H9 (cell line): ENCODE results near the gene OAS3. TPM values are rescaled to one million over a fixed set of nuclear protein-coding genes. Genes with fewer than 3 reads are reported as not detected.

Experiments used
- DNase-seq: peaks from one replicate; pipeline ENCODE4 v3.0.0-alpha.2; 2017
- H2AFZ ChIP-seq: one replicate; pipeline ENCODE4 v1.6.1; 2013; ENCODE audit warnings: mild to moderate bottlenecking, low read length, control low read depth, moderate library complexity
- H2AK5ac ChIP-seq: 2 replicates; pipeline ENCODE4 v1.6.1; 2013; ENCODE audit warnings: low read length, control low read depth, mixed read lengths; ENCODE audit not compliant: insufficient read length
- H2BK120ac ChIP-seq: one replicate; pipeline ENCODE4 v1.6.1; 2013; ENCODE audit warnings: low read depth, mild to moderate bottlenecking, low read length, control low read depth, inconsistent platforms; ENCODE audit not compliant: poor library complexity, severe bottlenecking
- H2BK12ac ChIP-seq: 2 replicates; pipeline ENCODE4 v1.6.1; 2013; ENCODE audit warnings: low read length, control low read depth, mixed read lengths, low read depth; ENCODE audit not compliant: insufficient read length
- H2BK15ac ChIP-seq: 2 replicates; pipeline ENCODE4 v1.6.1; 2013; ENCODE audit warnings: low read depth, low read length, control low read depth
- H2BK20ac ChIP-seq: one replicate; pipeline ENCODE4 v1.6.1; 2013; ENCODE audit warnings: low read depth, mild to moderate bottlenecking, low read length, control low read depth, inconsistent platforms; ENCODE audit not compliant: poor library complexity, severe bottlenecking
- H2BK5ac ChIP-seq: 2 replicates; pipeline ENCODE4 v1.6.1; 2013; ENCODE audit warnings: low read length, control low read depth, mixed read lengths; ENCODE audit not compliant: insufficient read length
- H3K14ac ChIP-seq: 2 replicates; pipeline ENCODE4 v1.6.1; 2013; ENCODE audit warnings: low read length, control low read depth; ENCODE audit not compliant: insufficient read depth
- H3K18ac ChIP-seq: 2 replicates; pipeline ENCODE4 v1.6.1; 2013; ENCODE audit warnings: low read depth, mild to moderate bottlenecking, mixed read lengths, low read length, control low read depth; ENCODE audit not compliant: insufficient read length
- H3K23ac ChIP-seq: 2 replicates; pipeline ENCODE4 v1.6.1; 2013; ENCODE audit warnings: low read length, control low read depth, mixed read lengths, low read depth; ENCODE audit not compliant: insufficient read length
- H3K23me2 ChIP-seq: 2 replicates; pipeline ENCODE4 v1.6.1; 2013; ENCODE audit warnings: low read depth, mild to moderate bottlenecking, mixed read lengths, low read length, control low read depth; ENCODE audit not compliant: insufficient read length, poor library complexity, severe bottlenecking
- H3K27ac ChIP-seq: 2 replicates; pipeline ENCODE4 v1.5.1; 2013; ENCODE audit warnings: low read length, control low read depth, mixed read lengths, low read depth; ENCODE audit not compliant: insufficient read length
- H3K27me3 ChIP-seq: 2 replicates; pipeline ENCODE4 v1.6.1; 2013; ENCODE audit warnings: low read length, control low read depth, inconsistent platforms; ENCODE audit not compliant: insufficient read depth
- H3K4ac ChIP-seq: 2 replicates; pipeline ENCODE4 v1.6.1; 2013; ENCODE audit warnings: low read depth, mild to moderate bottlenecking, control low read depth, inconsistent platforms, low read length, moderate library complexity
- H3K4me1 ChIP-seq: 2 replicates; pipeline ENCODE4 v1.6.1; 2013; ENCODE audit warnings: low read length, control low read depth, inconsistent platforms; ENCODE audit not compliant: insufficient read depth
- H3K4me2 ChIP-seq: 2 replicates; pipeline ENCODE4 v1.6.1; 2013; ENCODE audit warnings: low read length, control low read depth, mixed read lengths; ENCODE audit not compliant: insufficient read length, insufficient read depth
- H3K56ac ChIP-seq: 2 replicates; pipeline ENCODE4 v1.6.1; 2013; ENCODE audit warnings: low read depth, mild to moderate bottlenecking, mixed read lengths, low read length, control low read depth; ENCODE audit not compliant: insufficient read length
- H3K79me1 ChIP-seq: 2 replicates; pipeline ENCODE4 v1.6.1; 2013; ENCODE audit warnings: low read depth, mild to moderate bottlenecking, moderate library complexity, low read length, control low read depth, inconsistent platforms; ENCODE audit not compliant: insufficient read depth, poor library complexity, severe bottlenecking
- H3K79me2 ChIP-seq: 2 replicates; pipeline ENCODE4 v1.6.1; 2013; ENCODE audit warnings: low read length, control low read depth, inconsistent platforms; ENCODE audit not compliant: insufficient read depth
- H3K9ac ChIP-seq: 2 replicates; pipeline ENCODE4 v1.6.1; 2013; ENCODE audit warnings: low read length, control low read depth, mixed read lengths; ENCODE audit not compliant: insufficient read length; ENCODE audit errors: extremely low read depth
- H3K9me3 ChIP-seq: one replicate; pipeline ENCODE4 v1.6.1; 2013; ENCODE audit warnings: low read depth, low read length, inconsistent platforms; ENCODE audit not compliant: control insufficient read depth
- H3T11ph ChIP-seq: one replicate; pipeline ENCODE4 v1.6.1; 2013; ENCODE audit warnings: mild to moderate bottlenecking, low read length, control low read depth, inconsistent platforms
- H4K20me1 ChIP-seq: one replicate; pipeline ENCODE4 v1.6.1; 2013; ENCODE audit not compliant: control insufficient read depth, insufficient read length, insufficient read depth
- H4K5ac ChIP-seq: 2 replicates; pipeline ENCODE4 v1.6.1; 2013; ENCODE audit warnings: low read depth, mild to moderate bottlenecking, mixed read lengths, low read length, control low read depth; ENCODE audit not compliant: insufficient read length
- H4K8ac ChIP-seq: replicated peaks from 2 replicates; pipeline ENCODE4 v1.6.1; 2013; ENCODE audit warnings: low read length, control low read depth, mixed read lengths, low read depth; ENCODE audit not compliant: insufficient read length
- H4K91ac ChIP-seq: 2 replicates; pipeline ENCODE4 v1.6.1; 2013; ENCODE audit warnings: low read depth, mild to moderate bottlenecking, moderate library complexity, mixed read lengths, low read length, control low read depth; ENCODE audit not compliant: insufficient read length
- H3K27ac Mint-ChIP-seq, 3 experiments: 2 replicates in 2 of 3; 3 replicates in 1 of 3; pipeline ENCODE4 v1.8.0; 2020 to 2021; ENCODE audit warnings: mixed read lengths in 3 of 3, mild to moderate bottlenecking in 1 of 3, moderate library complexity in 1 of 3
- H3K27me3 Mint-ChIP-seq: 2 replicates; pipeline ENCODE4 v1.8.0; 2021; ENCODE audit warnings: low read depth, mild to moderate bottlenecking, moderate library complexity, mixed read lengths
- H3K36me3 Mint-ChIP-seq, 3 experiments: 2 replicates in 2 of 3; 3 replicates in 1 of 3; pipeline ENCODE4 v1.8.0; 2020 to 2021; ENCODE audit warnings: low read depth in 3 of 3, mixed read lengths in 3 of 3; ENCODE audit not compliant: insufficient read depth in 1 of 3
- H3K4me1 Mint-ChIP-seq, 2 experiments: 2 replicates each; pipeline ENCODE4 v1.8.0; 2020; ENCODE audit warnings: mixed read lengths in 2 of 2
- H3K4me3 Mint-ChIP-seq, 2 experiments: 2 replicates in 1 of 2; 3 replicates in 1 of 2; pipeline ENCODE4 v1.8.0; 2020 to 2021; ENCODE audit warnings: mild to moderate bottlenecking in 2 of 2, mixed read lengths in 2 of 2, moderate library complexity in 1 of 2
- H3K9me3 Mint-ChIP-seq, 2 experiments: 2 replicates in 1 of 2; 3 replicates in 1 of 2; pipeline ENCODE4 v1.8.0; 2020; ENCODE audit warnings: mild to moderate bottlenecking in 2 of 2, mixed read lengths in 2 of 2, moderate library complexity in 1 of 2
- WGBS: extraction: QIAGEN DNeasy Blood & Tissue Kit; methylation state at CpG from one replicate; pipeline ENCODE4 v1.1.7; 2013; ENCODE audit warnings: missing lambda C conversion rate, low lambda C conversion rate, mixed read lengths; ENCODE audit not compliant: insufficient read length; ENCODE audit errors: extremely low coverage; 5-methylcytosine and 5-hydroxymethylcytosine counted together
- total RNA-seq: library from RNA; stranded (reverse); gene quantifications from 2 replicates; pipeline ENCODE4 v1.2.1, GENCODE V29; 2021
- TF ChIP-seq, protein P1 (sequence below): fragments of 200-600 bp; sonication (generic); conservative IDR thresholded peaks from 3 replicates; pipeline ENCODE4 v1.8.0; 2021; ENCODE audit warnings: antibody characterized with exemption, mild to moderate bottlenecking

The OAS3 gene
- total RNA-seq, 1 experiment from 2014 or later = 0.81 TPM

DNA sequence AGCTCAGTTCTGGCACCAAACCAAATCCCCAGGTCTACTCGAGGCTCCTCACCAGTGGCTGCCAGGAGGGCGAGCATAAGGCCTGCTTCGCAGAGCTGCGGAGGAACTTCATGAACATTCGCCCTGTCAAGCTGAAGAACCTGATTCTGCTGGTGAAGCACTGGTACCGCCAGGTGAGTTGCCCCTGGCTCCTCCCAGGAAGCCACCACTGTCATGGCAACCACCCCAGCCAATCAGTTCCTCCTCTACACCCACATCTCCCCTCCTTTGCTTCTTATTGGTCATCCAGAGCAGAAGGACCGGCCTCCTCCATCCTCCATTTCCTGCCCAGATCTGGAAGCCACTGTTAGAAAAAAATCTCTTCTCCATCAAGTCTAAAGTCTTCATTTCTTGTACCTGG is 22.8 kb downstream of the OAS3 start:
- Mint-ChIP-seq H3K4me1 (peaks cover 0 to 2% of the 10 kb centered on the region in 2 experiments; a peak in 1 of 4 replicates), H3K4me3 (no peak overlapping the region), H3K9me3 (peaks cover 23 to 31% of the 10 kb centered on the region in 2 experiments), H3K27me3 (peaks cover 40% of the 10 kb centered on the region), H3K27ac (peak overlapping the region in 1 of 3 experiments; percentile 78; a peak in 2 of 7 replicates), H3K36me3 (peaks cover 6 to 12% (median 10%) of the 10 kb centered on the region in 3 experiments; a peak in 5 of 7 replicates)
- H2BK120ac ChIP-seq = no peak overlapping the region
- H3K4me1 ChIP-seq = no peaks in the 10 kb centered on the region
- no peak overlapping the region for H3K27ac ChIP-seq
- DNase-seq = no peak
- whole genome bisulfite sequencing = no CpG with 5 or more reads among the region's 7 CpGs
- H3K9ac ChIP-seq = no peak overlapping the region
- H3K18ac ChIP-seq = no peak overlapping the region
- H4K5ac ChIP-seq = no peak overlapping the region
- no peak overlapping the region for H3K56ac ChIP-seq
- no peak overlapping the region for H2BK5ac ChIP-seq
- H3K23me2 ChIP-seq = peaks cover 3% of the 10 kb centered on the region
- no peak overlapping the region for H4K91ac ChIP-seq
- H3K79me1 ChIP-seq = no peaks in the 10 kb centered on the region
- no peaks in the 10 kb centered on the region for H3K27me3 ChIP-seq
- H3T11ph ChIP-seq = no peak overlapping the region
- H3K79me2 ChIP-seq = no peaks in the 10 kb centered on the region
- TF ChIP-seq, protein P1, sequence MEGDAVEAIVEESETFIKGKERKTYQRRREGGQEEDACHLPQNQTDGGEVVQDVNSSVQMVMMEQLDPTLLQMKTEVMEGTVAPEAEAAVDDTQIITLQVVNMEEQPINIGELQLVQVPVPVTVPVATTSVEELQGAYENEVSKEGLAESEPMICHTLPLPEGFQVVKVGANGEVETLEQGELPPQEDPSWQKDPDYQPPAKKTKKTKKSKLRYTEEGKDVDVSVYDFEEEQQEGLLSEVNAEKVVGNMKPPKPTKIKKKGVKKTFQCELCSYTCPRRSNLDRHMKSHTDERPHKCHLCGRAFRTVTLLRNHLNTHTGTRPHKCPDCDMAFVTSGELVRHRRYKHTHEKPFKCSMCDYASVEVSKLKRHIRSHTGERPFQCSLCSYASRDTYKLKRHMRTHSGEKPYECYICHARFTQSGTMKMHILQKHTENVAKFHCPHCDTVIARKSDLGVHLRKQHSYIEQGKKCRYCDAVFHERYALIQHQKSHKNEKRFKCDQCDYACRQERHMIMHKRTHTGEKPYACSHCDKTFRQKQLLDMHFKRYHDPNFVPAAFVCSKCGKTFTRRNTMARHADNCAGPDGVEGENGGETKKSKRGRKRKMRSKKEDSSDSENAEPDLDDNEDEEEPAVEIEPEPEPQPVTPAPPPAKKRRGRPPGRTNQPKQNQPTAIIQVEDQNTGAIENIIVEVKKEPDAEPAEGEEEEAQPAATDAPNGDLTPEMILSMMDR = no peak
- H4K20me1 ChIP-seq = no peaks in the 10 kb centered on the region
- no peak overlapping the region for H4K8ac ChIP-seq
- H2AFZ ChIP-seq = no peak overlapping the region
- no peaks in the 10 kb centered on the region for H3K9me3 ChIP-seq
- no peak overlapping the region for H3K14ac ChIP-seq
- H3K4ac ChIP-seq = no peak overlapping the region
- H3K4me2 ChIP-seq = no peak overlapping the region
- no peak overlapping the region for H3K23ac ChIP-seq
- no peak overlapping the region for H2BK20ac ChIP-seq
- no peak overlapping the region for H2AK5ac ChIP-seq
- no peak overlapping the region for H2BK12ac ChIP-seq
- H2BK15ac ChIP-seq = no peak overlapping the region
